ENCODE data around the gene IPO11. TPM values are rescaled to one million over a fixed set of nuclear protein-coding genes. Genes with fewer than 3 reads are reported as not detected.

The IPO11 gene
- total and polyA plus RNA-seq, 2 experiments from 2014 or later, result 18.7 to 64.7 TPM

GRCh38 chr5:62643556-62644451 is 231.2 kb downstream of the IPO11 start:
- Mint-ChIP-seq H3K36me3 (ENCODE audit: low read depth) (peaks cover 4% of the 10 kb centered on the region), H3K4me3 (no peak overlapping the region), H3K9me3 (no peaks in the 10 kb centered on the region; the same call in 2 of the 3 replicates), H3K4me1 (peaks cover 22% of the 10 kb centered on the region), H3K27ac (peak overlapping the region; percentile 3; the same call in 1 of the 2 replicates), H3K27me3 (ENCODE audit: insufficient read depth, low read depth, poor library complexity) (peaks cover 4% of the 10 kb centered on the region)
- no peak overlapping the region for H3K4me3 ChIP-seq
- no peak for DNase-seq (ENCODE audit: low spot score)
- no peak overlapping the region for H2AFZ ChIP-seq
- TF ChIP-seq ZNF462 (CRISPR knock-in tag; IDR thresholded peaks at IDR 0.05) (no peak), ZNF114 (CRISPR knock-in tag; IDR thresholded peaks at IDR 0.05) (no peak), NANOG (IDR thresholded peaks at IDR 0.05; ENCODE audit: borderline replicate concordance) (no peak), ETS1 (IDR thresholded peaks at IDR 0.05) (no peak), REST (IDR thresholded peaks at IDR 0.05; ENCODE audit: unreplicated experiment) (no peak), STAT1 (IDR thresholded peaks at IDR 0.05; ENCODE audit: unreplicated experiment) (no peak), CREB1 (CRISPR knock-in tag; IDR thresholded peaks at IDR 0.05; ENCODE audit: low read depth) (no peak), POLR2AphosphoS5 (IDR thresholded peaks at IDR 0.05; ENCODE audit: low read depth) (no peak)
- no peaks in the 10 kb centered on the region for H4K20me1 ChIP-seq (replicated peaks; ENCODE audit: insufficient read depth)
- H3K4me1 ChIP-seq (ENCODE audit: insufficient read depth), result peaks cover 26% of the 10 kb centered on the region; the same call in 1 of the 2 replicates
- H3K36me3 ChIP-seq (ENCODE audit: insufficient read depth), result no peaks in the 10 kb centered on the region
- no peaks in the 10 kb centered on the region for H3K79me2 ChIP-seq (replicated peaks; ENCODE audit: insufficient read depth)
- no peaks in the 10 kb centered on the region for H3F3A ChIP-seq (replicated peaks; ENCODE audit: low read depth)
- no peak for ATAC-seq
- peaks cover 4% of the 10 kb centered on the region; the same call in 1 of the 2 replicates for H3K9me2 ChIP-seq (ENCODE audit: insufficient read depth)
- H3K27ac ChIP-seq (ENCODE audit: low read depth), result no peak overlapping the region
- no peaks in the 10 kb centered on the region for H3K27me3 ChIP-seq (ENCODE audit: insufficient read depth)
- no peak overlapping the region for H3K4me2 ChIP-seq

All from GM23338 (cell line).